NB4 (cell line): ENCODE measurements around the gene RAB3C.

Experiments used
- POLR2A ChIP-seq: IDR thresholded peaks from 2 replicates; pipeline ENCODE4 v1.6.1; 2011; ENCODE audit warnings: mild to moderate bottlenecking; ENCODE audit not compliant: insufficient read length; ENCODE audit errors: extremely low read depth
- TF ChIP-seq, protein P1 (sequence below): IDR thresholded peaks from one replicate; pipeline ENCODE4 v1.5.1; 2012; ENCODE audit warnings: low read depth, low read length
- TF ChIP-seq, protein P2 (sequence below): IDR thresholded peaks from 2 replicates; pipeline ENCODE4 v1.6.1; 2011; ENCODE audit warnings: low read depth, low read length

DNA sequence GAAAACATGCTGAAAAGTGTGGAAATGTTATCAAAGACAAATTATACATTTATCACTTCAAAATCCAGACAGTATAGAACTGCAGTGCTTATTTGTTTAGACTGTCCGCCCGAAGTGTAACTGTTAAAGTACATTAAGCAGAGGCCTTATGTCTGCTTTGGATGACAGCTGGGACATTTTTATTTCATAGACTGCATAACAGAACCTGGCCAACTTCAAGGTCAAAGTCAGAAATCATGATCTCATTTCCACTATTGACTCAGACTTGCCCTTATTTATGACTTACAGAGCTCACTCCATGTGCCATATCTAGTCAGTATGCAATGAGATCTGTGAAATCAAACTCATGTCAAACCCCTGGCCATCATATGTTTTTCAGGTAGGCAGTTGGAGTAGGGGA is 87.7 kb downstream of the RAB3C start:
- TF ChIP-seq, protein P1, sequence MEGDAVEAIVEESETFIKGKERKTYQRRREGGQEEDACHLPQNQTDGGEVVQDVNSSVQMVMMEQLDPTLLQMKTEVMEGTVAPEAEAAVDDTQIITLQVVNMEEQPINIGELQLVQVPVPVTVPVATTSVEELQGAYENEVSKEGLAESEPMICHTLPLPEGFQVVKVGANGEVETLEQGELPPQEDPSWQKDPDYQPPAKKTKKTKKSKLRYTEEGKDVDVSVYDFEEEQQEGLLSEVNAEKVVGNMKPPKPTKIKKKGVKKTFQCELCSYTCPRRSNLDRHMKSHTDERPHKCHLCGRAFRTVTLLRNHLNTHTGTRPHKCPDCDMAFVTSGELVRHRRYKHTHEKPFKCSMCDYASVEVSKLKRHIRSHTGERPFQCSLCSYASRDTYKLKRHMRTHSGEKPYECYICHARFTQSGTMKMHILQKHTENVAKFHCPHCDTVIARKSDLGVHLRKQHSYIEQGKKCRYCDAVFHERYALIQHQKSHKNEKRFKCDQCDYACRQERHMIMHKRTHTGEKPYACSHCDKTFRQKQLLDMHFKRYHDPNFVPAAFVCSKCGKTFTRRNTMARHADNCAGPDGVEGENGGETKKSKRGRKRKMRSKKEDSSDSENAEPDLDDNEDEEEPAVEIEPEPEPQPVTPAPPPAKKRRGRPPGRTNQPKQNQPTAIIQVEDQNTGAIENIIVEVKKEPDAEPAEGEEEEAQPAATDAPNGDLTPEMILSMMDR = no peak
- TF ChIP-seq, protein P2, sequence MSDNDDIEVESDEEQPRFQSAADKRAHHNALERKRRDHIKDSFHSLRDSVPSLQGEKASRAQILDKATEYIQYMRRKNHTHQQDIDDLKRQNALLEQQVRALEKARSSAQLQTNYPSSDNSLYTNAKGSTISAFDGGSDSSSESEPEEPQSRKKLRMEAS = no peak
- TF ChIP-seq POLR2A = no peak
